ENCODE results near the gene CARNS1. TPM values are rescaled to one million over a fixed set of nuclear protein-coding genes. Genes with fewer than 3 reads are reported as not detected.

The CARNS1 gene
- total and polyA plus RNA-seq, 9 of the 15 experiments (the other 6 are each of a cell fraction or from before 2014, with no cell fraction given), result 0.01 to 0.18 (median 0.06) TPM; not detected in 3

GRCh38 chr11:67436459-67437081 is 21.1 kb downstream of the CARNS1 start (continued):
- TF ChIP-seq MGA (IDR thresholded peaks at IDR 0.05) (no peak), ZC3H8 (IDR thresholded peaks at IDR 0.05) (0 out of 2 replicates have a peak, but pooled peaks have one; percentile 29), ETS1 (conservative IDR thresholded peaks at IDR 0.05; ENCODE audit: control insufficient read depth, low read depth, low read length) (peak; percentile 67), RBM15 (IDR thresholded peaks at IDR 0.05; ENCODE audit: insufficient read depth, low read length) (no peak), MLLT1 (IDR thresholded peaks at IDR 0.05) (no peak), SP1 (CRISPR knock-in tag; IDR thresholded peaks at IDR 0.05) (peak; percentile 76), KLF13 (tag; IDR thresholded peaks at IDR 0.05; ENCODE audit: borderline replicate concordance, low read depth) (no peak), KAT7 (CRISPR knock-in tag; IDR thresholded peaks at IDR 0.05; ENCODE audit: borderline replicate concordance) (peak; percentile 72), TARDBP (IDR thresholded peaks at IDR 0.05) (no peak), FUS (optimal IDR thresholded peaks at IDR 0.05; ENCODE audit: low read depth, low read length) (no peak), U2AF1 (optimal IDR thresholded peaks at IDR 0.05; ENCODE audit: low read depth, low read length) (no peak), ARHGAP35 (IDR thresholded peaks at IDR 0.05; ENCODE audit: partially characterized antibody) (no peak), HIVEP1 (CRISPR knock-in tag; IDR thresholded peaks at IDR 0.05) (no peak), PYGO2 (tag; IDR thresholded peaks at IDR 0.05) (no peak)

All from K562 (cell line).